Lower leg skin (tissue), 4 donors: ENCODE results near the gene PDZD2. TPM values are rescaled to one million over a fixed set of nuclear protein-coding genes. Genes with fewer than 3 reads are reported as not detected.

ENCODE experiments used
- DNase-seq, 2 donors: peaks; one replicate each; pipeline ENCODE4 v3.0.0-alpha.2; 2019; ENCODE audit warnings: low spot score in 2 of 2
- H3K4me3 ChIP-seq: fragments of 200-600 bp; sonication (generic); 2 replicates; pipeline ENCODE4 v1.5.1; 2017; ENCODE audit warnings: mild to moderate bottlenecking, low read depth; ENCODE audit not compliant: poor library complexity, severe bottlenecking
- CTCF ChIP-seq, 3 donors: fragments of 450-650 bp; IDR thresholded peaks; one replicate each; pipeline ENCODE4 v1.5.1; 2016; ENCODE audit warnings: antibody characterized with exemption in 3 of 3, mild to moderate bottlenecking in 3 of 3, moderate library complexity in 2 of 3
- POLR2A ChIP-seq, 2 donors: fragments of 450-650 bp; IDR thresholded peaks; one replicate each; pipeline ENCODE4 v1.6.1; 2016 to 2017; ENCODE audit warnings: antibody characterized with exemption in 2 of 2, mild to moderate bottlenecking in 1 of 2, moderate library complexity in 1 of 2
- WGBS, 2 donors: methylation state at CpG; one replicate each; pipeline ENCODE4 v1.1.5; 2018; 5-methylcytosine and 5-hydroxymethylcytosine counted together
- intact Hi-C: fragments of 100-400 bp; cut with DNase I; formaldehyde crosslinking; loops from one replicate; pipeline ENCODE4 v1.15.0; 2023; ENCODE audit warnings: low total_unique reads
- total RNA-seq, 4 donors: library from RNA; depleted of rRNA; stranded (reverse); fragments of >200 nt; gene quantifications; one replicate each; pipeline ENCODE4 v1.1.0, GENCODE V29; 2016

PDZD2 gene
- total RNA-seq, 4 donors from 2014 or later, result 102 to 150 (median 116) TPM

GRCh38 chr5:31736127-31736526 lies 97.2 kb downstream of the PDZD2 start:
- peak in 1 of 2 donors; percentile 7 for DNase-seq
- TF ChIP-seq POLR2A (IDR thresholded peaks at IDR 0.05) (no peak), CTCF (IDR thresholded peaks at IDR 0.05) (no peak)
- intact Hi-C loops, result no loop called here
- no peak overlapping the region for H3K4me3 ChIP-seq
- 78 to 92% methylated on average over 6 of the region's 6 CpGs for WGBS, 2 donors

- H3K4me3 ChIP-seq, result no peak overlapping the region
- TF ChIP-seq POLR2A (IDR thresholded peaks at IDR 0.05), result no peak
- no peak for TF ChIP-seq CTCF (IDR thresholded peaks at IDR 0.05)
- peak in 1 of 2 donors; percentile 15 for DNase-seq
- WGBS, 2 donors, result 59 to 70% methylated on average over 4 of the region's 4 CpGs
- intact Hi-C loops, result no loop called here
These were observed 99.3 kb downstream of the PDZD2 start for GRCh38 chr5:31738199-31738598.

- DNase-seq, result no peak
- no peak for TF ChIP-seq CTCF (IDR thresholded peaks at IDR 0.05)
- TF ChIP-seq POLR2A (IDR thresholded peaks at IDR 0.05), result no peak
- H3K4me3 ChIP-seq, result no peak overlapping the region
- 26 to 35% methylated on average over 1 of the region's 1 CpG for WGBS, 2 donors
- intact Hi-C loops, result no loop called here
These were observed 102.6 kb downstream of the PDZD2 start for GRCh38 chr5:31741496-31741895.

GRCh38 chr5:31743678-31744077 lies 104.7 kb downstream of the PDZD2 start:
- no peak overlapping the region for H3K4me3 ChIP-seq
- 87 to 93% methylated on average over 3 of the region's 3 CpGs for WGBS, 2 donors
- intact Hi-C loops, result no loop called here
- DNase-seq, result no peak
- TF ChIP-seq CTCF (IDR thresholded peaks at IDR 0.05) (no peak), POLR2A (IDR thresholded peaks at IDR 0.05) (no peak)

GRCh38 chr5:31748458-31749172 lies 109.7 kb downstream of the PDZD2 start:
- no peak overlapping the region for H3K4me3 ChIP-seq
- intact Hi-C loops, result no loop called here
- DNase-seq, result no peak
- TF ChIP-seq POLR2A (IDR thresholded peaks at IDR 0.05), result no peak
- no peak for TF ChIP-seq CTCF (IDR thresholded peaks at IDR 0.05)
- 74 to 85% methylated on average over 3 of the region's 3 CpGs for WGBS, 2 donors

GRCh38 chr5:31750215-31750614 lies 111.3 kb downstream of the PDZD2 start:
- TF ChIP-seq CTCF (IDR thresholded peaks at IDR 0.05) (no peak), POLR2A (IDR thresholded peaks at IDR 0.05) (no peak)
- 86 to 88% methylated on average over 12 of the region's 12 CpGs for WGBS, 2 donors
- intact Hi-C loops, result no loop called here
- DNase-seq, result no peak
- no peak overlapping the region for H3K4me3 ChIP-seq
